Femur (tissue), 1 donor: Measurements from ENCODE around the gene ZWILCH.
"Not testable (repeated sequence)": the region's sequence is repeated elsewhere in the genome, so short reads cannot be mapped to it uniquely, and the experiment has no call there.

Experiments used
- DNase-seq: peaks from one replicate; pipeline ENCODE4 v3.0.0-alpha.2; 2017

The ZWILCH gene

DNA sequence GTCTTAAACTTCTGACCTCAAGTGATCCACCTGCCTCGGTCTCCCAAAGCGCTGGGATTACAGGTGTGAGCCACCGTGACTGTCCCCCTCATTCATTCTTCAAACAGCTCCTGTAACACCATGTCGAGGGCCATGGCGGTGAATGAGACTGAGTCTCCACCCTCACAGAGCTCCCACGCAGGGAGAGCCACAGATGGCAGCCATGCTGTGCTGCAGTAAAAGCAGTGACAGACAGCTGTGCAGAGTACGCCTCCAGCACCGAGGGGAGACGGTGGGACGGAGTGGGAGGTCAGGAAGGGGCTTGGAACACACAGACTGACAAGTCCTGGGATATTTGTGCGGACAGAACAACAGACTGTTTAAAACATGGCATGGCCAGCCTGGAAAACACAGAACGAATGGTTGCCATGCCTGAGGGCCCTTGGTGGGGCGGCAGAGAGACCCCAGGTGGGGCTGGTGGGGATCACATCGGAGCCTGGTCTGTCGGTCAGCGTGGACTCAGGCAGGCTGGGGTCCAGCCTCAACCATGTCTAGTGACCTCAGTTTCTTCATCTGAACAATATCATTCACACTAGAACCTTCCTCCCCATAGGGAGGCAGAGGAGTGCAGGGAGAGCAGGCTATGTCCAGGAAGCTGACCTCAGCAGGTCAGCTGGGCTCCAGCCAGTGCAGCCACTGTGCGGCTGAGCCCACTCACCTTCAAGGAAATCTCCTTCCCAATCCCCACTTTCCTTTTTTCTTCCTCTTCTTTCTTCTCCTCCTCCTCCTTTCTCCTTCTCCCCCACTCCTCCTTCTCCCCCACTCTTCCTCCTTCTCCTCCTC, 81.2 kb downstream of the ZWILCH start:
- DNase-seq, result no peak

GRCh38 chr15:66587020-66587419, 81.9 kb downstream of the ZWILCH start:
- DNase-seq, result no peak

GRCh38 chr15:66587749-66588148, 82.6 kb downstream of the ZWILCH start:
- DNase-seq, result no peak

DNA sequence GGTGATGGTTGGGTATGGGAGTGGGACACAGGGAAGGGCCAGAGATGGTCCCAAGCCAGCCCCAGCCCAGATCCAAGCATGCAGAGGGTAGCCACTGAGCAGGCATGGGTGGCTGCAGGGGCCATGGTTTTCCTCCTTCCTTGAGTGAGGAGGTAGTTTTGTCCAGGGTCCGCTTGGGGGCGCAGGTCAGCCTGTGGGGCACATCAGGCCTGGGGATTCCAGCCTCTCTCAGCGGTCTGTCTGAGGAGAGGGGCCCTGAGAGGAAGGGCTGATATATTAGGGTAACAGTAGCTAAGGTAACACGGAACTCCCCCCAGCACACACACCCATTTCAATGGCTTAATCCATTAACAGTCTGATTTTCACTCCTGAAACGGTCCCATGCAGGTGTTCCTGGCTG, 83.4 kb downstream of the ZWILCH start:
- DNase-seq, result no peak

DNA sequence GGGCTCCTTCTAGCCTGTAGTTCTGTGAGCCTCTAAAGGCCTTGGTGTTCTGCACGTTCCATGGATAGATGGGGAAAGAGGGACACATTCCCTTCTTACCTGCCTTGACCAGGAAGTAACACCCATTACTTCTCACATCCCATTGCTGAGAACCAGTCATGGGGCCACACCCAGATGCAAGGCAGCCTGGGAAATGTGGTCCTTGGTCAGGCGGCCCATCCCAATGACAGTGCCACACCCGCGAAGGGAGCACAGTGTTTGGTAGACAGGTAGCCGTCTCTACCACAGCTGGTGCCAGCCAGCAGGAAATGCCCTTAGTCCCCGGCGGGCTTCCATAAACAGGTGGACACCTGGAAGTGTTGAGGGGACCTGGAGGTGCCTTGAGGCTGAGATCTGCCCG, 83.8 kb downstream of the ZWILCH start:
- no peak for DNase-seq

DNA sequence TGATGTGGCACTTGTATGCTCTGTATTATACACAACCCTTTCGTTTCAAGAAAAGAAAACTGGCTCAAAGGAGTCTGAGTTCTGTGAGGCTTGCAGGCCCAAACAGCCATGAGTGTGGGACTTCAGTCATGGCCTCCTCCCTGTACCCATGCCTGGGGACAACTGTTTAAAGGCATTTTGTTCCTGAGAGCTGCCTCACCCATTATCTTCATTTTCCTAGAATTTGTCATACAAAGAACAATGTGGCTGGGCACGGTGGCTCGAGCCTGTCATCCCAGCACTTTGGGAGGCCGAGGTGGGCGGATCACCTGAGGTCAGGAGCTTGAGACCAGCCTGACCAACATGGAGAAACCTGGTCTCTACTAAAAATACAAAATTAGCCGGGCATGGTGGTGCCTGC, 84.3 kb downstream of the ZWILCH start:
- not testable (repeated sequence) for DNase-seq

GRCh38 chr15:66590435-66590834, 85.3 kb downstream of the ZWILCH start:
- DNase-seq, result no peak

- DNase-seq, result no peak
Measured at GRCh38 chr15:66591322-66591862, 86.3 kb downstream of the ZWILCH start.

GRCh38 chr15:66592505-66593218, 87.5 kb downstream of the ZWILCH start:
- no peak for DNase-seq

- DNase-seq, result no peak
Measured at GRCh38 chr15:66593219-66593780, 88.2 kb downstream of the ZWILCH start.

DNA sequence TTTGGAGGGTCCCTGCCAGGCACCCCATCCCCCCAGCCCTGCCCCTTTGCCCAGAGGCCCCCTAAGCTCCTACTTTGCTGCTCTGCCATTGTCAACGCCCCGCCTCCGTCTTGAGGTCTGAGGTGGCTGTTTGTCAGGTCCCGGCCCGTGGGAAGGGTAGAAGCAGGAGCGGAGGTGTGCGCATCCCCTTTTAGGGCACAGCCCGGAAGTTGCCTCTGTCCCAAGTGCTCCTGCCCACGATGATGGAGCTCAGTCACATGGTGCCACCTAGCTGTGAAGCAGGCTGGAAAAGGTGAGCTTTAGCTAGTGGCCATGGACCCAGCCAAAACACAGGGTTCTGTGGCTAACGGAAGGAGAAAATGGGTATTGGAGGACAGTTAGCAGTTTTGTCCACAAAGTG, 89.2 kb downstream of the ZWILCH start:
- DNase-seq, result no peak

- no peak for DNase-seq
Measured at GRCh38 chr15:66594836-66595235, 89.7 kb downstream of the ZWILCH start.

GRCh38 chr15:66595332-66595731, 90.2 kb downstream of the ZWILCH start:
- no peak for DNase-seq

- no peak for DNase-seq
Measured at GRCh38 chr15:66595931-66596545, 90.9 kb downstream of the ZWILCH start.

DNA sequence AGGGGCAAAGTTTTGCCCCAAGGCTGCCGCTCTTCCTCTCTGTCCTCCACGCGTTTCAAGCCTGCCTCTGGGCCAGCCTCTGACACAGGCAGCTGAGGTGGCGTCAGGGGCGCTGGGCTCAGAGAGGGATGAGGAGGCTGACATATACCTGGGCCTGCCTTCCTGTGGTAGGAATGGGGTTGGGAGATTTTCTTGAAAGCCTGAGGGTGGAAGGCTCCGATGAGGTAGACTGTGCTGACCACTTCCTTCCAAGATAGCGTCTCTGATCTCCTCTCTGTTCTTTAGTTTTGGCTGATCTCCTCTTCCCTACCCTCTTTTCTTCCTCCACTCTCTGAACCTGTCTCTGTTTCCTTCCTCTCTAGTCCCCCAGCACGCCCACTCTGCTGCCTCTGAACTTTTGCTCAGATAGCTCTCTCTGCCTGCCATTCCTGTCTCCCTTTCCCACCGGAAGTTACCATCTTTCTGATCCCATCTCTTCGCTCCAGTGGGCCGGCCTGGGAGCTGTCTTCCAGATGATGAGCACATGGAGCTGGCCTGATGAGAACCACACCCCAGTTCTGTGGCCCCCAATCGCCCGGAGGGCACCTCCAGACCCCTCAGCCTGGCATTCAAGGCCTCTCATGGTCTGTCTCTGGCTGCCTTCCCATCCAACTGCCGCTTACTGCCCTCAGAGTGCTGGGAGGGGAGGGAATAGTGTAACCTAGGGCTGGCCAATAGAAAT, 93.1 kb downstream of the ZWILCH start:
- no peak for DNase-seq
